ENCODE measurements around the gene STIP1. TPM values are rescaled to one million over a fixed set of nuclear protein-coding genes. Genes with fewer than 3 reads are reported as not detected.

STIP1 gene
- total RNA-seq, 1 experiment from 2014 or later, result 336 TPM

DNA sequence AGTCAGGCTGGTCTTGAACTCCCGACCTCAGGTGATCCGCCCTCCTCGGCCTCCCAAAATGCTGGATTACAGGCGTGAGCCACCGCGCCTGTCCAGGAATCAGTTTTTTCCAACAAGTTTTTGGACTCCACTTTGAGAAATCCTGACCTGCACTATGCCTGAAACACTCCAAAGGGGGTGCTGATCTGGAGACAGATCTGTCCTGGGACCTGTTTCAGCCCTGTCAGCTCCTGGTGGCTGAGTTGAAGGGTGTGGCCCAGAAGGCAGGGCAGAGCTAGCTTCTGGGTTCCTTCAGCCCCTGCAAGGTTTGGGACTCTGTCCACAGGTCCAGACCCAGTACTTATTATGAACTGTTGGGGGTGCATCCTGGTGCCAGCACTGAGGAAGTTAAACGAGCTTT is 45.6 kb downstream of the STIP1 start:
- no peak for ATAC-seq
- Histone ChIP-seq H3K27ac (ENCODE audit: low read depth, low read length) (peak overlapping the region; percentile 8; the same call in 1 of the 2 replicates), H3K9ac (ENCODE audit: low read length) (0 out of 2 replicates have a peak overlapping the region, but pooled peaks have one; percentile 20), H3K36me3 (ENCODE audit: control insufficient read depth in 1 of 2, insufficient read depth in 2 of 2, low read length in 2 of 2) (no peaks in the 10 kb centered on the region), H2AFZ (ENCODE audit: low read depth, low read length, poor library complexity, severe bottlenecking) (no peak overlapping the region), H3K79me2 (ENCODE audit: insufficient read depth, low read length) (peaks cover 19% of the 10 kb centered on the region), H3K9me2 (ENCODE audit: insufficient read depth) (no peaks in the 10 kb centered on the region), H3K4me3 (replicated peaks in 1 of 2; ENCODE audit: low read depth in 1 of 2, low read length in 2 of 2) (no peak overlapping the region), H3K4me2 (ENCODE audit: low read length) (peak overlapping the region; percentile 99), H3K4me1 (ENCODE audit: control insufficient read depth in 1 of 2, insufficient read depth in 2 of 2, low read length in 2 of 2) (peaks cover 30 to 72% of the 10 kb centered on the region in 2 experiments), H3K27me3 (ENCODE audit: insufficient read depth, low read length) (no peaks in the 10 kb centered on the region), H4K20me1 (ENCODE audit: insufficient read depth) (no peaks in the 10 kb centered on the region), H3K9me3 (ENCODE audit: control insufficient read depth in 1 of 2, insufficient read depth in 1 of 2, low read depth in 1 of 2, low read length in 2 of 2) (no peaks in the 10 kb centered on the region)
- ChIA-PET POLR2A (interaction anchor here (0.5 to 3.1 kb wide), 4 partner anchors 8 to 52 kb away, joined by 3 to 11 read pairs (median 5); partner anchors contain the start of gene FKBP2), CTCF (no interaction called here), RAD21 (ENCODE audit: low non-redundant PET in 1 of 2, low total read pairs in 2 of 2, uncharacterized antibody in 2 of 2, unreplicated experiment in 2 of 2) (interaction anchor here in 1 of 2 experiments (0.6 kb wide), 1 partner anchor 43 kb away, joined by 3 read pairs; no protein-coding TSS in a partner anchor)
- no TSS peak for BruUV-seq (replicated peaks)
- TF ChIP-seq SRF (IDR thresholded peaks at IDR 0.05; ENCODE audit: low read depth) (no peak), ZNF274 (IDR thresholded peaks at IDR 0.05; ENCODE audit: low read depth, low read length) (no peak), FOSL1 (IDR thresholded peaks at IDR 0.05; ENCODE audit: low read depth) (no peak), SP1 (IDR thresholded peaks at IDR 0.05; ENCODE audit: low read depth) (no peak), CBX3 (IDR thresholded peaks at IDR 0.05; ENCODE audit: low read depth) (no peak)
- TF ChIP-seq, protein P1, sequence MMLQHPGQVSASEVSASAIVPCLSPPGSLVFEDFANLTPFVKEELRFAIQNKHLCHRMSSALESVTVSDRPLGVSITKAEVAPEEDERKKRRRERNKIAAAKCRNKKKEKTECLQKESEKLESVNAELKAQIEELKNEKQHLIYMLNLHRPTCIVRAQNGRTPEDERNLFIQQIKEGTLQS (IDR thresholded peaks at IDR 0.05), result no peak
- TF ChIP-seq, protein P2, sequence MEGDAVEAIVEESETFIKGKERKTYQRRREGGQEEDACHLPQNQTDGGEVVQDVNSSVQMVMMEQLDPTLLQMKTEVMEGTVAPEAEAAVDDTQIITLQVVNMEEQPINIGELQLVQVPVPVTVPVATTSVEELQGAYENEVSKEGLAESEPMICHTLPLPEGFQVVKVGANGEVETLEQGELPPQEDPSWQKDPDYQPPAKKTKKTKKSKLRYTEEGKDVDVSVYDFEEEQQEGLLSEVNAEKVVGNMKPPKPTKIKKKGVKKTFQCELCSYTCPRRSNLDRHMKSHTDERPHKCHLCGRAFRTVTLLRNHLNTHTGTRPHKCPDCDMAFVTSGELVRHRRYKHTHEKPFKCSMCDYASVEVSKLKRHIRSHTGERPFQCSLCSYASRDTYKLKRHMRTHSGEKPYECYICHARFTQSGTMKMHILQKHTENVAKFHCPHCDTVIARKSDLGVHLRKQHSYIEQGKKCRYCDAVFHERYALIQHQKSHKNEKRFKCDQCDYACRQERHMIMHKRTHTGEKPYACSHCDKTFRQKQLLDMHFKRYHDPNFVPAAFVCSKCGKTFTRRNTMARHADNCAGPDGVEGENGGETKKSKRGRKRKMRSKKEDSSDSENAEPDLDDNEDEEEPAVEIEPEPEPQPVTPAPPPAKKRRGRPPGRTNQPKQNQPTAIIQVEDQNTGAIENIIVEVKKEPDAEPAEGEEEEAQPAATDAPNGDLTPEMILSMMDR (IDR thresholded peaks at IDR 0.05 in 2 of 3, conservative IDR thresholded peaks at IDR 0.05 in 1 of 3; ENCODE audit: borderline replicate concordance in 1 of 3, insufficient read depth in 1 of 3, low read depth in 2 of 3, low read length in 2 of 3), result no peak
- intact Hi-C loops (cut with micrococcal nuclease), result no loop called here
- DNase-seq (ENCODE audit: low read depth, low spot score), result no peak

All from HCT116 (cell line).